IPS-18c (cell line): ENCODE data around the gene CREB5.

Source experiments
- H3K4me3 ChIP-seq: 2 replicates; pipeline ENCODE4 v1.7.0; 2013; ENCODE audit warnings: low read depth, mild to moderate bottlenecking, low read length, moderate library complexity; ENCODE audit not compliant: insufficient read depth
- H3K9me3 ChIP-seq: one replicate; pipeline ENCODE4 v1.6.1; 2013; ENCODE audit warnings: mild to moderate bottlenecking, low read length, moderate library complexity; ENCODE audit not compliant: control insufficient read depth, insufficient read depth

Gene CREB5

GRCh38 chr7:28618383-28618782 is 206.1 kb downstream of the CREB5 start:
- no peak overlapping the region for H3K4me3 ChIP-seq
- H3K9me3 ChIP-seq: no peaks in the 10 kb centered on the region

DNA sequence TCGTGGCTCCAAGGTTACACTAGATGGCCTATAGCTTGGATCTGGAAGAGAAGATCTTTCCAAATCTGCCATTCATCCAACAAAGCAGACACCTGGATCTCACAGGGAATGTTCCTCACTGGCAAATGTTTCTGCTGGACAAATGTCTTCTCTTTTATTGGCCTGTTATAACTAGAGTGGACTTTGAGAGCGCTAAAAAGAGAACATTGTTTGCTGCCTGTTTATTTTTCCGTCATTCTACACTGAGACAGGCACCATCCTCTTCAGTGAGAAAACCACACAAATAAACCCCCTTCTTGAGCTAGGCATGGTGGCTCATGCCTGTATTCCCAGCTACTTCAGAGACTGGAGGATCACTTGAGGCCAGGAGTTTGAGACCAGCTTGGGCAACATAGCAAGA is 206.9 kb downstream of the CREB5 start:
- H3K9me3 ChIP-seq: no peaks in the 10 kb centered on the region
- H3K4me3 ChIP-seq: no peak overlapping the region

- no peak overlapping the region for H3K4me3 ChIP-seq
- H3K9me3 ChIP-seq: no peaks in the 10 kb centered on the region
Measured at GRCh38 chr7:28621369-28621841, 209.1 kb downstream of the CREB5 start.

- no peaks in the 10 kb centered on the region for H3K9me3 ChIP-seq
- H3K4me3 ChIP-seq: no peak overlapping the region
Measured at GRCh38 chr7:28623105-28623730, 210.9 kb downstream of the CREB5 start.

DNA sequence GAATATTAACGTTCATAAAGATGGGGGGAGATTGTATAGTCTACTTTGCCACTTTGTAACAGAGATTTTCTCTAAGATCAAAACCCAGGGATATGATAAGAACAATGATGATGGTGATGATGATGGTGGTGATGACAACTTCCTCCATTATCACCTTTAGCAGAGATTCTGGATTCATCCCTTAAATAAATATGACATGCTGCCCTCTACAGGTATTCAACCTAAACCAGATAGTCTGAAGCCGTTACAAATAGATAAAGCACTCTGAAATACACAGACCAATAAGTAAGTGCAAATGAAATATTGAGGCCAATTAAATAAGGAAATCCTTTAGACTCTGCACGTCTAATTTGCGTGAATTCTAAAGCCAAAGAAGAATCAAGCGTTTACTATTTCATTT is 211.5 kb downstream of the CREB5 start:
- Histone ChIP-seq H3K4me3 (no peak overlapping the region), H3K9me3 (no peaks in the 10 kb centered on the region)

DNA sequence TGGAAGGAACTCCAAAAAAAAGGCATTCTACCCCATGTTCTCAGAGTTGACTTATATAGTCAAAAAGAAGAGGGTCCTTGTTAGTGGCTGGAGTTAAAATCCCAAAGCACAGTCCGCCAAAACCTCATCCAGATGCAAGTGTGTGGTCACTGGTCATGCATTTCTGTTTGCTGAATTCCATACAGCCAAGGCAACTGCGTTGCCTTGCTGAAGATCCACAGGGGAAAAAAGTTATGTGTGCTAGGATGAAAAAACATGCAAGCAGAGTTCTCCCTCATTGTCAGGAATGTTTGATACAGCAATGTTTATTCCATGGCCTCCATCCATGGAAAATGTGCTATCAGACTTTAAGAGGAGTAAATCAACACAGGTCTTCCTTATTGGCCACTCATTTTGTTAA is 213.1 kb downstream of the CREB5 start:
- no peak overlapping the region for H3K4me3 ChIP-seq
- H3K9me3 ChIP-seq: no peaks in the 10 kb centered on the region

DNA sequence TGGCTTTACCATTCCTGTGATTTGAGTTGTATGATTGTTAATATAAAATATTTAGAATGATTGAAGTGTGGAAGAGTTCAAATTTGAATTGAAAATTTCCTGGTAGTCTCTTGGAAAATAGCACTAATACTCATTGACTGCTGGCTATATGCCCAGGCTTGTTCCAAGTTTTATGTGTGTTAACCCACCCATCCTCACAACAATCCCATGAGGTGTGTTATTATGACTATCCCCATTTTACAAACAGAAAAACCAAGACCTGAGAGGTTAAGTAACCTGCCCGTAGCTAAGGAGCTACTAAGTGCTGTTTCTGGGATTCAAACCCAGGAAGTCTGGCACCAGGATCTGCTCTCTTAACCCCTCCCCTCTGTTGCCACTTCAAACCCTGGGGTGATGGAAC is 213.9 kb downstream of the CREB5 start:
- Histone ChIP-seq H3K4me3 (no peak overlapping the region), H3K9me3 (no peaks in the 10 kb centered on the region)

- H3K9me3 ChIP-seq: no peaks in the 10 kb centered on the region
- H3K4me3 ChIP-seq: no peak overlapping the region
Measured at GRCh38 chr7:28626624-28627262, 214.4 kb downstream of the CREB5 start.

DNA sequence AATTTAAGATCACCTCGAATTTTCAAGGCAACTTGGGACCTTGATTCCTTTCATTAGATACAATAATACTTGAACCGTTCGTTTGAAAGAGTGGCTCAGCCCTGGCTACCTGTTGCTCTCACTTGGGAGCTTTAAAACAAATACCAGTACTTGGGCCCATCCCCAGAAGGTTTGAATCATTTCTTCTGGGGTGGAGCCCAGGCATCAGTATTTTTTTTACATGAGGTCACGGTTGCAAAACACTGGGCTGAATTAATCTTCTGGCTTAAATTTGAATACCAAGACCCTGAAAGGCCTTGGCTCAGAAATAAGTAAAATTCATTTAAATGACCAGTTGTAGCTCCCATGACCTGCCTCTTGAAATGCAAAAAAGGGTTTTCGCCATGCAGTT is 214.9 kb downstream of the CREB5 start:
- Histone ChIP-seq H3K9me3 (no peaks in the 10 kb centered on the region), H3K4me3 (no peak overlapping the region)

DNA sequence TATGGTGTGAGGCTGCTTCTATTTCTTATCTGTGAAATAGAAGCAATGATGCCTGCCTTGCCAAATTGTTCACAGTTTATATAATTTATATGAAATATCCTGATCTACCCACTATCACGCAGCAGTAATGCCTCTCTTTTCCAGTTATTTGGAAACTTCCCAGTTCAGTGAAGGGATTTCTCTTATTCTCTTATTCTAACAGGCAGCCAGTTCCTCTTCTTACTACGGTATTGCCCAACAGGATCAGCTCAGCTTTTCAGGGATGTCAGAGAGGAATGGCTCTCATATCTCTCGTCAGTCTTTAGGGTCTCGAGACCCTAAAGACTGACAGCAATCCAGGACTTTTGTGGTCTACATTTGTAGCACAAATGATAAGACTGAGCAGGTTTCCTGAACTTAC is 215.6 kb downstream of the CREB5 start:
- H3K9me3 ChIP-seq: no peaks in the 10 kb centered on the region
- H3K4me3 ChIP-seq: no peak overlapping the region

DNA sequence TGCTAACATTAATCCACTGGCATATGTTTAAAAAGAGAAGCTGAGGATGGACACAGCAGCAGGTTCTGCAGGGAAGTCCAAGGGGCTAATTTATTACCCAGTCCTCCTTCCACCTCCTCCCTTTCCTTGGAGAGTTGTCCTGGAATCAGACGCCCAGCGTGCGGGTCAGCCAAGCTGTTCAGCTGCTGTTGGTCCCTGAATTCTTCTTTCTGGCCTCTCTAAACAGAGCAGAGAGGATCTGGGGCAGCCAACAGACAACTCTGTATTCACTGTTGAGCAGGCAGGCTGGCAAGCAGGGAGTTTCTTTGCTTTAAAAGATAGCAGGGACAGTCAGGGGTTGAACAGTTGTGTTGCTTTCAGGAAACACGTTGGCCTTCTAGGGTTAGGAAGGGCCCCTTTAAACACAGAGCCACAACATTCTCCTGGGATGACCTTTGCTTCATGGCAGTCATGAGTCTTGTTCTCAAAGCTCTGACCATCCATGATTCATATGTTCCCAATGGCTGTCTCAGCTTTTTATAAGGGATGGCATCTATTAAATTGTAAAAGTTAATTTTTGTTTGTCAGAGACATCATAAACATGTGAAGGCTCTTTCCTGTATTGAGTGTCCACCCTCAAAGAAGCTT is 217.0 kb downstream of the CREB5 start:
- no peak overlapping the region for H3K4me3 ChIP-seq
- no peaks in the 10 kb centered on the region for H3K9me3 ChIP-seq

DNA sequence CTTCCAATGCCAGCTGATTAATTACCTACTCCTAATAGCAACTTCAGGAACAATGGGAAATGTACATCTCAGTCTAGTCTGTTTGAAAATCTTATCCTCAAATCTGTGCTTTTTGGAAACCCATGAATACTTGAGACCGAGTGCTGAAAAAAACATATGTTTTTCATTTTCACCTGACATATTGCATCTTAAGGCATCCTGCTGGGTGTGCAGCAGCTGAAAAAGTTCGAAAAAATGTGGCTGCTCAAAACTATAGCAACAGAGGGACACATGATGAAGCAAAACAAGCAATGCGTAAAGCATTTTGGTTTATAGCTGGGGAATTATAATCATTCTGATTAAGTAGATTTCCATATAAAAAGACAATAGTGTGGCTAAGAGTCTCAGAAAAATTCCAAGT is 218.0 kb downstream of the CREB5 start:
- no peak overlapping the region for H3K4me3 ChIP-seq
- H3K9me3 ChIP-seq: no peaks in the 10 kb centered on the region

- Histone ChIP-seq H3K4me3 (no peak overlapping the region), H3K9me3 (no peaks in the 10 kb centered on the region)
Measured at GRCh38 chr7:28631995-28632394, 219.7 kb downstream of the CREB5 start.

- Histone ChIP-seq H3K9me3 (no peaks in the 10 kb centered on the region), H3K4me3 (no peak overlapping the region)
Measured at GRCh38 chr7:28638914-28639313, 226.6 kb downstream of the CREB5 start.

DNA sequence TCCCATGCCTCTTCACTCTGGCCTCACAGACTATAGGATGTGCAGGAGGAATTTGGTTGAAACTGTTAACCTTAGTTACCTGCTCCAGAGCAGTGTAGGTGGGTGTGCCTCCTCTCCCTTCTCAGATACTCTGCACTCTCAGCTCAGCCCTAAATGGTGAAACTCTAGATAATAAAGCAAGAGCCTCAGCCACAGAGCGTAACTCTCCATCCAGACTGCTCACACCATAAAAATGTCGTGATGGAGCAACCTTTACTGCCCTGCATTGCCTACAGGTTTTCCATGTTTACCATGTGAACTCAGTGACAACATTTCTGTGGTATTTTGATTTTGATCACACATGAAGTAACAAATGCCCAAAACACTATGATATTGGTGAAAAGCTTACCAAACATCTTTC is 227.7 kb downstream of the CREB5 start:
- peaks cover 2% of the 10 kb centered on the region for H3K9me3 ChIP-seq
- no peak overlapping the region for H3K4me3 ChIP-seq

GRCh38 chr7:28641752-28642545 is 229.6 kb downstream of the CREB5 start:
- no peak overlapping the region for H3K4me3 ChIP-seq

DNA sequence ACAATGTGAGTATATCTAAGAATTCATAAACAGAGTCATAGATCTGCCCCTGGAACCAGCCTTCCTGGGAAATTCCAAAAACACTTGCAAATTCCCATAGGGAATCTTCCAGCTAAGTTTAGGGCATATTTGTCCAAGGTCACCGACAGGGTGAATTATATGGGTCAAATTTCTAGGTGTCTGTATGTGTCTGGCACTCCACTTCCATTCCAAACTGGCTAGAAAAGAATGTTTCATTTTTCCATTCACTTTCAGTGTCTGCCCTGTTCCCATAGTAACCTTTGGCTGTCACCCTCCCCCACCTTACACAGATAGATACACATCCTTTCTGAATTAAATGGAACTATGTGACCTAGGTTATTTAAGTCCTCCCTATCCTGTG is 230.9 kb downstream of the CREB5 start:
- Histone ChIP-seq H3K4me3 (no peak overlapping the region), H3K9me3 (peaks cover 2% of the 10 kb centered on the region)

More at GRCh38 chr7:28641752-28642545, 229.6 kb downstream of the CREB5 start:
- peaks cover 2% of the 10 kb centered on the region for H3K9me3 ChIP-seq
